H9 (cell line): ENCODE data around the gene PRTFDC1. TPM values are rescaled to one million over a fixed set of nuclear protein-coding genes. Genes with fewer than 3 reads are reported as not detected.

Source experiments
- DNase-seq: peaks from one replicate; pipeline ENCODE4 v3.0.0-alpha.2; 2017
- H2AFZ ChIP-seq: one replicate; pipeline ENCODE4 v1.6.1; 2013; ENCODE audit warnings: mild to moderate bottlenecking, low read length, control low read depth, moderate library complexity
- H2AK5ac ChIP-seq: 2 replicates; pipeline ENCODE4 v1.6.1; 2013; ENCODE audit warnings: low read length, control low read depth, mixed read lengths; ENCODE audit not compliant: insufficient read length
- H2BK120ac ChIP-seq: one replicate; pipeline ENCODE4 v1.6.1; 2013; ENCODE audit warnings: low read depth, mild to moderate bottlenecking, low read length, control low read depth, inconsistent platforms; ENCODE audit not compliant: poor library complexity, severe bottlenecking
- H2BK12ac ChIP-seq: 2 replicates; pipeline ENCODE4 v1.6.1; 2013; ENCODE audit warnings: low read length, control low read depth, mixed read lengths, low read depth; ENCODE audit not compliant: insufficient read length
- H2BK15ac ChIP-seq: 2 replicates; pipeline ENCODE4 v1.6.1; 2013; ENCODE audit warnings: low read depth, low read length, control low read depth
- H2BK20ac ChIP-seq: one replicate; pipeline ENCODE4 v1.6.1; 2013; ENCODE audit warnings: low read depth, mild to moderate bottlenecking, low read length, control low read depth, inconsistent platforms; ENCODE audit not compliant: poor library complexity, severe bottlenecking
- H2BK5ac ChIP-seq: 2 replicates; pipeline ENCODE4 v1.6.1; 2013; ENCODE audit warnings: low read length, control low read depth, mixed read lengths; ENCODE audit not compliant: insufficient read length
- H3K14ac ChIP-seq: 2 replicates; pipeline ENCODE4 v1.6.1; 2013; ENCODE audit warnings: low read length, control low read depth; ENCODE audit not compliant: insufficient read depth
- H3K18ac ChIP-seq: 2 replicates; pipeline ENCODE4 v1.6.1; 2013; ENCODE audit warnings: low read depth, mild to moderate bottlenecking, mixed read lengths, low read length, control low read depth; ENCODE audit not compliant: insufficient read length
- H3K23ac ChIP-seq: 2 replicates; pipeline ENCODE4 v1.6.1; 2013; ENCODE audit warnings: low read length, control low read depth, mixed read lengths, low read depth; ENCODE audit not compliant: insufficient read length
- H3K23me2 ChIP-seq: 2 replicates; pipeline ENCODE4 v1.6.1; 2013; ENCODE audit warnings: low read depth, mild to moderate bottlenecking, mixed read lengths, low read length, control low read depth; ENCODE audit not compliant: insufficient read length, poor library complexity, severe bottlenecking
- H3K27ac ChIP-seq: 2 replicates; pipeline ENCODE4 v1.5.1; 2013; ENCODE audit warnings: low read length, control low read depth, mixed read lengths, low read depth; ENCODE audit not compliant: insufficient read length
- H3K27me3 ChIP-seq: 2 replicates; pipeline ENCODE4 v1.6.1; 2013; ENCODE audit warnings: low read length, control low read depth, inconsistent platforms; ENCODE audit not compliant: insufficient read depth
- H3K4ac ChIP-seq: 2 replicates; pipeline ENCODE4 v1.6.1; 2013; ENCODE audit warnings: low read depth, mild to moderate bottlenecking, control low read depth, inconsistent platforms, low read length, moderate library complexity
- H3K4me1 ChIP-seq: 2 replicates; pipeline ENCODE4 v1.6.1; 2013; ENCODE audit warnings: low read length, control low read depth, inconsistent platforms; ENCODE audit not compliant: insufficient read depth
- H3K4me2 ChIP-seq: 2 replicates; pipeline ENCODE4 v1.6.1; 2013; ENCODE audit warnings: low read length, control low read depth, mixed read lengths; ENCODE audit not compliant: insufficient read length, insufficient read depth
- H3K56ac ChIP-seq: 2 replicates; pipeline ENCODE4 v1.6.1; 2013; ENCODE audit warnings: low read depth, mild to moderate bottlenecking, mixed read lengths, low read length, control low read depth; ENCODE audit not compliant: insufficient read length
- H3K79me1 ChIP-seq: 2 replicates; pipeline ENCODE4 v1.6.1; 2013; ENCODE audit warnings: low read depth, mild to moderate bottlenecking, moderate library complexity, low read length, control low read depth, inconsistent platforms; ENCODE audit not compliant: insufficient read depth, poor library complexity, severe bottlenecking
- H3K79me2 ChIP-seq: 2 replicates; pipeline ENCODE4 v1.6.1; 2013; ENCODE audit warnings: low read length, control low read depth, inconsistent platforms; ENCODE audit not compliant: insufficient read depth
- H3K9ac ChIP-seq: 2 replicates; pipeline ENCODE4 v1.6.1; 2013; ENCODE audit warnings: low read length, control low read depth, mixed read lengths; ENCODE audit not compliant: insufficient read length; ENCODE audit errors: extremely low read depth
- H3K9me3 ChIP-seq: one replicate; pipeline ENCODE4 v1.6.1; 2013; ENCODE audit warnings: low read depth, low read length, inconsistent platforms; ENCODE audit not compliant: control insufficient read depth
- H3T11ph ChIP-seq: one replicate; pipeline ENCODE4 v1.6.1; 2013; ENCODE audit warnings: mild to moderate bottlenecking, low read length, control low read depth, inconsistent platforms
- H4K20me1 ChIP-seq: one replicate; pipeline ENCODE4 v1.6.1; 2013; ENCODE audit not compliant: control insufficient read depth, insufficient read length, insufficient read depth
- H4K5ac ChIP-seq: 2 replicates; pipeline ENCODE4 v1.6.1; 2013; ENCODE audit warnings: low read depth, mild to moderate bottlenecking, mixed read lengths, low read length, control low read depth; ENCODE audit not compliant: insufficient read length
- H4K8ac ChIP-seq: replicated peaks from 2 replicates; pipeline ENCODE4 v1.6.1; 2013; ENCODE audit warnings: low read length, control low read depth, mixed read lengths, low read depth; ENCODE audit not compliant: insufficient read length
- H4K91ac ChIP-seq: 2 replicates; pipeline ENCODE4 v1.6.1; 2013; ENCODE audit warnings: low read depth, mild to moderate bottlenecking, moderate library complexity, mixed read lengths, low read length, control low read depth; ENCODE audit not compliant: insufficient read length
- H3K27ac Mint-ChIP-seq, 3 experiments: 2 replicates in 2 of 3; 3 replicates in 1 of 3; pipeline ENCODE4 v1.8.0; 2020 to 2021; ENCODE audit warnings: mixed read lengths in 3 of 3, mild to moderate bottlenecking in 1 of 3, moderate library complexity in 1 of 3
- H3K27me3 Mint-ChIP-seq: 2 replicates; pipeline ENCODE4 v1.8.0; 2021; ENCODE audit warnings: low read depth, mild to moderate bottlenecking, moderate library complexity, mixed read lengths
- H3K36me3 Mint-ChIP-seq, 3 experiments: 2 replicates in 2 of 3; 3 replicates in 1 of 3; pipeline ENCODE4 v1.8.0; 2020 to 2021; ENCODE audit warnings: low read depth in 3 of 3, mixed read lengths in 3 of 3; ENCODE audit not compliant: insufficient read depth in 1 of 3
- H3K4me1 Mint-ChIP-seq, 2 experiments: 2 replicates each; pipeline ENCODE4 v1.8.0; 2020; ENCODE audit warnings: mixed read lengths in 2 of 2
- H3K4me3 Mint-ChIP-seq, 2 experiments: 2 replicates in 1 of 2; 3 replicates in 1 of 2; pipeline ENCODE4 v1.8.0; 2020 to 2021; ENCODE audit warnings: mild to moderate bottlenecking in 2 of 2, mixed read lengths in 2 of 2, moderate library complexity in 1 of 2
- H3K9me3 Mint-ChIP-seq, 2 experiments: 2 replicates in 1 of 2; 3 replicates in 1 of 2; pipeline ENCODE4 v1.8.0; 2020; ENCODE audit warnings: mild to moderate bottlenecking in 2 of 2, mixed read lengths in 2 of 2, moderate library complexity in 1 of 2
- CTCF ChIP-seq: fragments of 200-600 bp; sonication (generic); conservative IDR thresholded peaks from 3 replicates; pipeline ENCODE4 v1.8.0; 2021; ENCODE audit warnings: antibody characterized with exemption, mild to moderate bottlenecking
- WGBS: extraction: QIAGEN DNeasy Blood & Tissue Kit; methylation state at CpG from one replicate; pipeline ENCODE4 v1.1.7; 2013; ENCODE audit warnings: missing lambda C conversion rate, low lambda C conversion rate, mixed read lengths; ENCODE audit not compliant: insufficient read length; ENCODE audit errors: extremely low coverage; 5-methylcytosine and 5-hydroxymethylcytosine counted together
- total RNA-seq: library from RNA; stranded (reverse); gene quantifications from 2 replicates; pipeline ENCODE4 v1.2.1, GENCODE V29; 2021

The PRTFDC1 gene
- total RNA-seq, 1 experiment from 2014 or later = 7.5 TPM

DNA sequence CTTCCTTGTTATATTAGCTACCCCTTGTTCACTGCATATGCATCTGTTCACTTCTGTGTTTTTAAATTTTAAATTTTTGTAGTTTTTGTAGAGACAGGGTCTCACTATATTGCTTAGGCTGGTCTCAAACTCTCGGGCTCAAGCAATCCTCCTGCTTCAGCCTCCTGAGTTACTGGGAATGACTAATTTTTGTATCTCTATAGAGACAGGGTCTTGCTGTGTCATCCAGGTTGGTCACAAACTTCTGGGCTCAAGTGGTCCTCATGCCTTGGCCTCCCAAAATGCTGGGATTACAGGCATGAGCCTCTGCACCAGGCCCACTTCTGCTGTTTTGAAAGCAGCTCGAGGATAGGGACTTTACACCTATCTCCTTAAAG is 64.6 kb downstream of the PRTFDC1 start:
- H3K4me3 Mint-ChIP-seq = no peak overlapping the region
- H3K4me2 ChIP-seq = no peak overlapping the region
- H2BK20ac ChIP-seq = no peak overlapping the region
- H3K79me2 ChIP-seq = no peaks in the 10 kb centered on the region
- no peak overlapping the region for H3K14ac ChIP-seq
- H3K4me1 Mint-ChIP-seq = peaks cover 14 to 18% of the 10 kb centered on the region in 2 experiments
- H3K9ac ChIP-seq = no peak overlapping the region
- H3K4me1 ChIP-seq = peaks cover 2% of the 10 kb centered on the region; the same call in 1 of the 2 replicates
- no peak overlapping the region; a peak in 1 of 7 replicates for H3K27ac Mint-ChIP-seq
- no peaks in the 10 kb centered on the region for H4K20me1 ChIP-seq
- H3K56ac ChIP-seq = no peak overlapping the region
- H3K36me3 Mint-ChIP-seq = no peaks in the 10 kb centered on the region
- no peak overlapping the region for H4K8ac ChIP-seq
- no peak overlapping the region for H3K18ac ChIP-seq
- no peak overlapping the region for H2AK5ac ChIP-seq
- no peak overlapping the region for H3K23ac ChIP-seq
- WGBS = no CpG with 5 or more reads among the region's 2 CpGs
- H2BK15ac ChIP-seq = no peak overlapping the region
- H3K4ac ChIP-seq = no peak overlapping the region
- H3K79me1 ChIP-seq = no peaks in the 10 kb centered on the region
- H2BK12ac ChIP-seq = no peak overlapping the region
- H3K9me3 ChIP-seq = no peaks in the 10 kb centered on the region
- no peaks in the 10 kb centered on the region for H3K9me3 Mint-ChIP-seq
- no peak overlapping the region for H3K27ac ChIP-seq
- no peaks in the 10 kb centered on the region for H3K27me3 ChIP-seq
- no peak overlapping the region for H4K91ac ChIP-seq
- no peak overlapping the region for H2BK120ac ChIP-seq
- H3K27me3 Mint-ChIP-seq = no peaks in the 10 kb centered on the region
- no peak for DNase-seq
- H2BK5ac ChIP-seq = no peak overlapping the region
- no peak for TF ChIP-seq CTCF
- H4K5ac ChIP-seq = no peak overlapping the region
- no peak overlapping the region for H2AFZ ChIP-seq
- no peak overlapping the region for H3T11ph ChIP-seq
- H3K23me2 ChIP-seq = no peaks in the 10 kb centered on the region
